ENCODE measurements around the gene ENO3.

The ENO3 gene

DNA sequence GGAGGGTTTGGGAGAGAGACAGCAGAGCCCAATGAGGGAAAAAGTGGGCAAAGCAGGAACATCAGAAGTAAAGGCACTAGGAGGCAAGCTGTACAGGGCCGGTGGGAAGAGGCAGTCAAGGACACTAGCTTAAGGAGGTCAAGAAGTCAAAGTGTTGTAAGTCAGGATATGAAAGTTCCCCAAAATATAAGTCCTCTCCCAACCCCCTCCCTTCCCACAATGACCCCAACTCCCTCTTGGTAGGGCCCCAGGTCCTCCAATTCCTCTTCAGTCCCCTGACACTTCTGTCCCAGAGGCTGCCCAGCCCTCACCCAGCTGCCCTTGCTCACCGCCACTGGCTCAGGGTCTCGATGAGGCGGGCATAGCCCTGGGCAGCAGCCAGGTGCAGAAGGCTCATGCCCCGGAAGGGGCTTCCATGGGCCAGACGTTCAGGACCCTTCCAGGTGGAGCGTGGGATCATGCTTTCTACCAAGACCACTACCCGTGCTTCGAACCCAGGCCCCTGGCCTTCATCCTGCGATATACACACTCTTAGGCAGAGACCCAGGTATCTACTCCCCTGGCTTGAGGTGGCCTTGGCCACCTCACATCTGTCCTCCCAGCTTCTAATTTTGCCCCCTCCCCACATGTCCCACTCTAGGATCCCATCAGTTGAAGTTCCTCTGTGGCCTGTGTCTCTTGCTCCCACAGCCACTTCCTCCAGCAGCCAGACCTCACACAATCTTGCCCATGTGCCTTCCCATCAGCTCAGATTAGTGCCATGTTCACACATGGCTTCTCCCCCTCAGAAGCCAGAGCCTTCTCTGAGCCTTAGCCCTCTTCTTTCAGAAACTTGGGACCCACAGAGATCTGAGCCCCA is 22.6 kb downstream of the ENO3 start:
- no peak for DNase-seq (ENCODE audit: low read depth)

DNA sequence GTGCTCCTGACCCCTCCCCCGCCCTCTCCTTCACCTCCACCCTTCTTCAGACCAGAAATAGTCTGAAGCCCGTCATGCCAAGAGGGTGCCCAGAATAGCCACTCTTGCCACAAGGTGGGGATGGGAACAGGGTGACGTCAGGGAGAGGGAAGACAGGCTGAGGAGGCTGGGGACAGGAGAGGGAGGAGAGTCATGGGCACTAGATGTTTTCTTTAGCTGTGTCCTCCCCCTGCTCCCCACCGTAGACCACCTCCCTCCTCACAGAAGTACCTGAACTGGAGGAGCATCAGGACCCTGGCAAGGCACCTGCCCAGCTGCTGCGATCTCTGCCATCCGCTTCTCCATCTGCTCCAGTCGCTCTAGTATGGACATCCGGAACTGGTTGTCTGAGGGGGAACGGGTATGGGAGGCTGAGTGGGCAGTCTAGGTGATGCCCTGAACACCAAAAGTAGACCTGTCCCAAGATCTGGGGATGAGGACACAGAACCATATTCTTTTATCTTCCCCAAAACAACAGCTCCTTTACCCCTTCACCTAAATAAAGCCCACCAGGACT is 23.3 kb downstream of the ENO3 start:
- no peak for DNase-seq (ENCODE audit: low read depth)

DNA sequence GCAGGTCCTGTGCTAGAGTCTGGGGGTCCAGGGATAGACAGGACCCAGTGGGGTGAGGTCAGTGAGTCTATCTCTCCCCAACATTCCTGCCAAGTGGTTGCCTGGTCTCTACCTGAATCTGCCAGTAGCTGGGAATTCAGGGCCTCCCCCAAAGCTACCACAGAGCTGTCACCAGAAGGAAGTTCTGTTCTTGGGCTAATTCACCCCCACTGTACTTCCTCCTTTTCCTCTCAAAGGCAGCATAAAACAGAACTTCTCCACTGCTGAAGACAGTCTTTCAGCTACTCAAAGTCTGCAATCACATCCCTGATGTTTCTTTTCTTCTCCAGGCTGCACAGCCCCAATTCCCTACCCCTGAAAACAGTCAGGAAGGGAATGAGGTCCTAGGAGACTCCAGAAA is 27.8 kb downstream of the ENO3 start:
- DNase-seq (ENCODE audit: low read depth) = no peak

DNA sequence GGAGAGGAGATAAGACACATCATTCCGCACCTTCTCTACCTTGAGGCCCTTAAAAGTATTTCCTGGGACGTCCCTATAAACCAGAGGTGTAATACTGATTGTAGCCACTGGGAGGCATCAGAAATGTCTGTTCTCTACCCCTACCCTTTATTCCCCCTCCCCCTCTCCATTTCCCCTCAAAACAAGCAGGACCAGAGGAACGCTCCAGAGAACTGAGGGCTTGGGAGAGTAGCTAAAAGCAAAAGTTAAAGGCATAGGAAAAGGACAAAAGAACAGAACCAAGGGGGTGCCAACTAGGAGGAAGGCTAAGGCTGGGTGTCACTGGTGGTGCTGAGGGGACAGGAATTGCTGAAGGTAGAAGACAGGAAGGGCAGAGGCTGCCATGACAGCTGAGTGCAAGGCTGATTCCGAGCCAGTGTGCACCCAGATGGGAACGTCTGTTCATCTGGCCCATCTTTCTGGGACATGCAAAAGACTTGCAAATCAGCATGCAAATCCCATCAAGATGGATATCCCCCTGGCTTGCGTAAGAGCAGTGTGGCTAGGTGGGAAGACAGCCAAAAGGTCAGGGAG is 29.8 kb downstream of the ENO3 start:
- DNase-seq (ENCODE audit: low read depth) = no peak

DNA sequence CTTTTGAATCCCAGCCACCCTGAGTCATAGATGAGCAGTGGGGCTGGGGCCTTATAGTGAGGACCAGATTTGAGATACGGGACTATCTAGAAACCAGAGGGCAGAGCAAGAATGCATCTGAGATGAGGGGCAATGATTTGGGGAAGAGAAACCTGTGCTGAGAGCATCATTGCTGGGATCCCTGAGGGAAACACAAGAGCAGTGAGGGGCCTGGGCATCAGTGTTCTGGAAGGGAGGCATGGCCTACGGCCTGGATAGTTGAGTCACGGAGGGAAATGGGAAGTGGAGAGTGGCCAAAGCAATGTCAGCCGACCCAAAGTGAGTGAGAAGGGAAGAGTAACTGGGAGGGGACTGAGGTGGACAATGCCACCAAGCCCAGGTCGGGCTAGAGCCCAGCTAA is 31.4 kb downstream of the ENO3 start:
- DNase-seq (ENCODE audit: low read depth) = no peak

DNA sequence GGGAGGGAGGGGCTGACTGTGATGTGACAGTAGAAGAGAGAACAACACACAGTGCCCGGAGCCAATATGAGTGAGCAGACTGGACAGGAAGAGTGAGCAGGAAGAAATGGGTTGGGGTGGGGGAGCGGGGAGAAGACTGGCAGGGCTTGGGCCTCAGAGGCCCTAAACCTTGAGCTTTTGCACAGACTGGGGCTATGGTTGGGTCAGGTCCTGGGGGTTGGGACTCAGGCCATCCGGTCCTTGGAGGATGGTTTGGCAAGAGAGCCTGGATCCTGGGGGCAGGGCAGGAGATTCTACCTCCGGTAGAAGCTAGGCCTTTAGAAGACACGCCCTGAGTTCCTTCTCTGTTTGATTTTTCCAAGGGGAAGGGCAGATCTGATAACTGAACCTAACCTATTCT is 35.5 kb downstream of the ENO3 start:
- no peak for DNase-seq (ENCODE audit: low read depth)

DNA sequence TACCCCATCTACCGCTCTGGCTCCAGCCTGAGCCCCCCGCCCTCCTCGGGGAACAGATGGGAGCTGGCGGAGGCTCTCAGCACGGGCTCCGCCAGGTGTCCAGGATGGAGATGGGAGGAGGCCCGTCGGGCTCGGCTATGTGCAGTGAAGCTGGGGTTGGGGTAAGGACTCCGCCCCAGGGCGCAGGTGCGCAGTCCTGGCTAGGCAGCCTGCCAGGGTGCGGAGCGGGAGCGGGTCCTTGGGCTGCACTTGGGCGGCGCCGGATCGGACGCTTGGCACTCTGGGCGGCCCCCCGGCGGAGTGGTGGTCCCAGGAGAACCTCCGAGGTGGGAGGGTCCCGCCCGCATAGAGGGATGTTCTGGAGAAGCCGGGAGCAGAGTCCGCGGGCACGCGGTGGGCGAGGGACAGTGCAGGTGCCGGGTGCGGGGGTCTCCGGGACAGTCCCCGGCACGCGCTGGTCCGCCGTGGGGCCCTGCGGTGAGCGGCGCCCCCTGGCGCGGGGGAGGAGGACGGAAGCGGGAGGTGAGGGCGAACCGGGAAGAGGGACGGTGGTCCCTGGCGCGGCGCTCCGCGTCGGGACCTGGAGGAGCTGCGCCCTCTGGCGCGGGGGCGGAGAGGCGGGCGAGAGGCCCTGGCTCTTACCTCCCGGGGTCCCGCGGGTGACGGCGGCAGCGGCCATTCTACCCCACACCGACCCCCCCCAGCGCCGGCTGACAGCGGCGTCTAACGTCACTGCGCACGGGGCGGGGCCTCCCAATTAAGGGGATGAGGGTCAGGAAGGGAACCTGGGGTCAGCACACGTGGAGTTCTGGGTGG is 36.2 kb downstream of the ENO3 start, which contains the start of gene CAMTA2:
Gene CAMTA2, minus strand, starts transcription at position 725 of the 816 bp plus-strand sequence. CDS start 1,453 bp downstream, outside the sequence.
- DNase-seq (ENCODE audit: low read depth) = peak; percentile 80

DNA sequence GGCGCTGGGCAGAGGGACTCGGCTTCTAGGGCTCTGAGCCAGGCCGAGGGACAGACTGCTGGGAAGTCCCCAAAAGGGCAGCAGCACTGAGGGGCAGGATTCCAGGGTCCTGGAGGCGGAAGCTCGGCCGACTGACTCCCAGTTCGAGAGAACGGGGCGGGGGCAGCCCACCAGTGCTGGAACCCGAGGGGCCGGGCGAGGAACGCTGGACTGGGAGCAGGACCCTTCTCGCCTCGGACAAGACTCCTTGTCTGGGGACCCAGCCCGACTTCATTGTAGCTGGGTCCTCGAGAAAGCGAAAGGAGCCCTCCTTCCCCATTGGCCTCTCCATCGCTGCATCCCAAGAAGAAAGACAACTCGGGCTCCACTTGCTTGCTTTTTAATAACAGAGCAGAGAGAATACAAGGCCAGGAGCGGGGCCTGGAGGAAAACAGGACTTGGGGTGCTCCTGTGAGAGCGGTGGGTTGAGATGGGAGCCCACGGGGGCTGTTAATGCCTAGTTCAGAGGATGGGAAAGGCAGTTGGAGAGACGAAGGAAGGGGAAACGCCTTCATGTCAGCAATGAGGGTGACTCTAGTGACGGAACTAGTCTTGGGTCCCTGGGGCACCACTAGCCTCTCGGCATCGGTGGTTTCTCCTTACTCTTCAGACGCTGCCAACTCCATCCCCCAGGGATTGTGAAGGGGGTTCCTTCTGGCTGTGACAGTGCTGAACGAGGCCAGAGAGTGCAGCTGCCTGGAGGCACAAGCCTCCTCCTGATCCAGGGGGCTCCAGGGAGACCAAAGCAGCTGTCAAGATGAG is 37.0 kb downstream of the ENO3 start:
- no peak for DNase-seq (ENCODE audit: low read depth)

DNA sequence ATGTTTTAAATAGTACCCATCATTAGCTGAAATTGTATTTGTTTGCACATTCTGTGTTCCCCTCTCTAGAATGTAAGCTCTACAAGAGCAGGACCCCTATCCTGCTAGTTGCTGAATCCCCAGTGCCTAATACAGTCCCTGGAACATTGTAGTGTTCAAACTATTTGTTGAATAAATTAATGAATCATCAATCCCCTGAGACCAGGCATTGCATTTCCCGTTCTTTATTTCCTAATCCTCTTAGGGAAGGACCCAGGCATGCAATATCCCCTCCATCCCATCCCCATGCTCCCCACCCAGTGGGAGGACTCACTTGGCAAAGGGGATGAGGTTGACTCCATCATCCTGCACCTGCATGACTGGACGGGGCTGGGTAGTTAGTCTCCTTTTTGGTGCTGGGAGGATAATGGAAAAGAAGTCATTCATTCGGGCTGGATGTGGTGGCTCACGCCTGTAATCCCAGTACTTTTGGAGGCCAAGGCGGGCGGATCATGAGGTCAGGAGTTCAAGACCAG is 43.2 kb downstream of the ENO3 start:
- no peak for DNase-seq (ENCODE audit: low read depth)

DNA sequence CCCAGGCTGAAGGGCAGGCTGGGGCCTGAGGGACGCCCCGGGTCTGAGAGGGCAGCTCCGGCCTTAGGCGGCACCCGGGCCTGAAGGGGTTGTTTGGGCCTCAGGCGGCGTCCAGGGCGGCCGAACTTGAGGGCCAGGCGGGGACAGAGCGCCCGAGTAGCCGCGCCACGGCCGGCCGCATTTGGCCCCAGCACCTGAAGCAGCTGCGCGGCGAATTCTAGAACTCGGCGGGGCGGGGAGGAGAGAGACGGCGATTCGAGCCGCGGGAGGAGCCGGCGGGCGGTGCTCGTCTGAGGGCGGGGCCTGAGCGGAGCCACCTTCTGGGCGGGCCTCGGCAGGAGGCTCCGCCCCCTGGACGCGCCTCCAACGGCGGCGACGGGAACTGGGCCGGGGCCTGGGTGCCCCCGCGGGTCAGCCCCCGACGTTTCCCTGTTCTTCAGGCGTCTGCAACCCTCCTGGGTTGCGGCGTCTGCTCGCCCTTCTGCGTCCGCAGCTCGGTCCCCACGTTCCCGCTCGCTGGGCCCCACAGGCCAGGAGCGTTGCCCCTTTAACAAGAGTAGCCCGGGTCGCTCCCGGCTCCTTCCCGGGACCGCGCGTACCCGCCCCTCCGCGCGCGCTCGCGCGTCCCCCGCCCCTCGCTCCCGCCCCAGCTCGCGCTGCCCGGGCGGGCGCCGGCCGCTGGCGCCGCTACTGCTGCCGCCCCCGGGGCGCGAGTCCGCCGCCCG is 46.5 kb downstream of the ENO3 start, which contains the start of the genes INCA1 and KIF1C:
Gene INCA1, minus strand, starts transcription at position 221 of the 725 bp plus-strand sequence. CDS start 3,085 bp downstream, outside the sequence.
Gene KIF1C, plus strand, starts transcription at position 649 of the 725 bp plus-strand sequence. CDS start 2,297 bp downstream, outside the sequence.
- peak; percentile 86 for DNase-seq (ENCODE audit: low read depth)

DNA sequence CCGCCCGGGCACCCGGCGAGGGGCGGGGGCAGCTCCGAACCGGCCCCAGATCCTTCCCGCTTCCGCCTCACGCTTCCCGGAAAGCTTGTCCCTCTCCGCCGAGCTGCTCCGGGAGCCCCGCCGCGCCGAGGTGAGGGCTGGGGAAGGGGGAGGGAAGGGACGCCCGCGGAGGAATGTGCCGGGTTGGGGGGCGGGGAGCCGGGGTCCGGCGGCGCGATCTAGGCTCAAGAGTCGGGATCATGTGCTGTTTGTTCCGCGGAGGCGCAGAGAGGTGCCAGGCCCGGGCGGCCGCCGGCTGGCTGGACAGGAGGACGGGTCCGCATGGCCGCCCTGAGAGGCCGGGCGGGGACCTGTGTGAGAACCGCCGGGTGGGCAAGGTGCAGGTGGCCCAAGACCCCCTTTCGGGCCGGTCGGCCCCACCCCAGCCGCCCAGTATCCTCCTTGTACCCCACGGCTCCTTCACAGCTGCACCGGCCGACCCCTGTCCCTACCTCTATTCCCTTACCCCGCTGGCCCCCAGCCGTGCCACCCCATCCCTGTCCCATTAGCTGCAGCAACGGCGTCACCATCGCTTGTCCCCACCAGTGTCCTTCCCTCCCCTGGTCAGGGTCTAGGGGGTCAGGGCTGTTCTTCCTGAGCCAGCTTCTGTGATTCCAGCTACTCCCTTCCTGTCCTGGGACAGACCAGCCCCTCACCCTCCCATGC is 47.3 kb downstream of the ENO3 start:
- no peak for DNase-seq (ENCODE audit: low read depth)

DNA sequence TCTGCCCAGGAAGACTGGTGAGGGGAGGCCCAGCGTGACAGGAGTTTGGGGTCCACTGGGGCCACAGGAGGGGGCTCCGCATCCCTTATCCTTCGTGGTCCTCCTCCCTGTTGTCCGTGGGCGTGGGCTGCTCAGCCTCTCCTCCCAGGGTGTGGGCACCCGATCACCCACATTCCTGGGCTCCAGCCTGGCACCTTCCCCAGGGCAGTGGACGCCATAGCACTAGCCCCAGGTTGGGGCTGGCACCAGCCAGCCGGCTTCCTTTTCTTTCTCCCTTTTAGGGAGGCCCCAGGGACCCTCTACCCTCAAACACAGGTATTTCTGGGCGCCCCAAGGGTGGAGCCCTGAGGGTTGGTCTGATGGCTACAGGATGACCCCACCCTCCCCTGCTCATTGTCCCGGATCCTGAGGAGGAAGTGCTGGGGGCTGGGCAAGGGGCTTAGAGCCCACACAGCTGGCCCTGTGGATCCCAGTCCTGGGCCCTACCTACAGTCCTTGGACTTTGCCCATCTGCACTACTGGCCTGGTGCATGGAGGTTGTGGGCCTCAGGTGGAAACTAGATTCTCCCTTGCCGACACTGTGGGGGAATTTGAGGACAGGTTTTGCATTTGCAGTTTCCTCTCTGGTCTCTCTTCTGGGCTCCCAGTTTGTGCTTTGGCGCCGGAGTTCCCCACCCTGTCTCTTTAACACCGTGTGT is 48.0 kb downstream of the ENO3 start:
- no peak for DNase-seq (ENCODE audit: low read depth)

DNA sequence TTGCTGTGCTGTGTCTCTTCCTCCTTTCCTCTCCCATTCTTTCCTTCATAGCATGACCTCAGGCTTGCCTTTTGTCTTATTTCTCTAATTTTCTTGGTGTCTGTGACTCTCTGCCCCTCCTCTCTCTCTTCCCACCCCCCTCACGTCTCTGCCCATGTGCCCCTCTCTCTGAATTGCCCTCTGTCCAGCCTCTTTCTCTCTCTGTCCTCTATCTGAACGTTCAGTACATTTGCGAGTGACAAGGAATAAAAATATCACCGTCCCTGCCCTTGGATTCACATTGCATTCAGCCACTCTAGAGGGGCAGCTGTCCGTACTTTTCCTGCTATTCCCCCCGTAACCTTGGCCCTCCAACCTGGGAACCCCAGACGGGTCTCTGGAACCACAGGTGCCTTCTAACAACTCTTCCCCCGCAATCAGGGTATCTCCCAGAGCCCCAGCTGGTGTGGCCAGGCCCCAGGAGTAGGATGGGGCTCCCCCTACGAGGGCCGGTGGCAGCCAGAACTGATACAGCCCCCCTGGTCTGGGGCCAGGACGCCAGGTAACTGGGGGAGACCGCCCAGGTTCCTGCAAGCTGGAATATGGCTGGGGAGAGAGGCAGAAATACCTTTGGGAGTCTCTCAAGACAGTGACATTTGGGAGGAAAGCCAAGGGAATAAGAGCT is 48.6 kb downstream of the ENO3 start:
- DNase-seq (ENCODE audit: low read depth) = no peak

DNA sequence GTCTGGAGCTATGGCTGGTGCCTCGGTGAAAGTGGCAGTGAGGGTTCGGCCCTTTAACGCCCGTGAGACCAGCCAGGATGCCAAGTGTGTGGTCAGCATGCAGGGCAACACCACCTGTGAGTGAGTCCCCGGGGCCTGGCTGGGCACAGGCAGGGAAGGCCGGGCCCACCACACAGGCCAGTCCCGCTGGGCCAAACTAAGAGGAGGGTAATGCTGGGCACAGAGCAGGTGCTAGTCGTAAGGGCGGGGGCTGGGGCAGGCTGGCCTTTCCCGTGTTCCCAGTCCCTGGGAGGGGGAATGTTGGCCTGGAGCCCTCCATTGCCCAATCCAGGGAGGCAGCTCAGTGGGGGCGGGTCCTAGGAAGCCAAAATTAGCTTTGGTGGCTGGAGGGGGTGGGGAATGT is 49.3 kb downstream of the ENO3 start:
- no peak for DNase-seq (ENCODE audit: low read depth)

DNA sequence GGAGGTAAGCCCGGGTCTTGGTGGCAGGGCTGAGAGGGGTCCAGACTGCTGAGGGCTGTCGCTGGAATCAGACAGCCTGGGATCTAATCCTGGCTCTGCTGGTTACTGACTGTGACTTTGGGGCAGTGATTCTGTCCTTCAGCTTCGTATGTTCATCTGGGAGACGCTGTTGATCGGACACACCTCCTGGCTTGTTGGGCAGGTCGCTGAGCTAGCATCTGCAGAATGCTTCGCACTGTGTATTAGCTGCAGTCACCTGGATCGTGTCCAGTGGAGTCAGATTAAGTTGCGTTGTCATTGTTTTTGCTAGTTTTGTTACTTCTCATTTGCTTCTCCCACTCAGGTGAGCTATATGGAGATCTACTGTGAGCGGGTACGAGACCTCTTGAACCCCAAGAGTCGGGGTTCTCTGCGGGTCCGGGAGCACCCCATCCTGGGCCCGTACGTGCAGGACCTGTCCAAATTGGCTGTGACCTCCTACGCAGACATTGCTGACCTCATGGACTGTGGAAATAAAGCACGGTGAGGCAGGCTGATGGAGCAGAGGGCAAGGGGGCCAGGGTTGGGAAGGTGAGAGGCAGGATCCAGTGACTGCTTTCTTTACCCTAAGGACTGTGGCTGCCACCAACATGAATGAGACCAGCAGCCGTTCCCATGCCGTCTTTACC is 51.3 kb downstream of the ENO3 start:
- no peak for DNase-seq (ENCODE audit: low read depth)

DNA sequence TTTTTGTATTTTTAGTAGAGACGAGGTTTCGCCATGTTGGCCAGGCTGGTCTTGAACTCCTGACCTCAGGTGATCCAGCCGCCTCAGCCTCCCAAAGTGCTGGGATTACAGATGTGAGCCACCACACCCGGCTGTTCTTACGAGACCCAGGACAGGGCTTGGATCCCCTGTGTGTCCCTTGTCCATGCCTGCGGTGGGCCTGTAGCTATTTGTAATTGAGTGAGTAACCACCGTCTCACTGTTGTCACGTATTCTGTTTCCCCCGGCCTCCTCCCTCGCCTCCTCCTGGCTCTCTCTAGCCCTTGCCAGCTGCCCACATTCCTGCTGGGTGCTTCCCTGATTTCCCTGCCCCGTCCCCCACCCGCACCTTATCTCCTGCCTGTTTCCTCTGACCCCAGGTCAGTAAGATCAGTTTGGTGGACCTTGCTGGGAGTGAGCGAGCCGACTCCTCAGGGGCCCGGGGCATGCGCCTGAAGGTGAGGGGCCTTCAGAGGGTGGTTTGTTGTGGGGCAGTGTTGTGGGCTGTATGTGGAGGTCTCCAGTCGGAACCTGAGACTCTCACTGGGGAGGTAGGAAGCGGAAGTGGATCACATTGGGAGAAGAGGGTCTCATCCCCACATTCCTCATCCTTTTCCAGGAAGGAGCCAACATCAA is 52.4 kb downstream of the ENO3 start:
- no peak for DNase-seq (ENCODE audit: low read depth)

Measured in activated T-cell treated with anti-CD3 and anti-CD28 coated beads for 1 hour (primary cell).